ENCODE measurements around the gene CLSTN2.

The CLSTN2 gene

DNA sequence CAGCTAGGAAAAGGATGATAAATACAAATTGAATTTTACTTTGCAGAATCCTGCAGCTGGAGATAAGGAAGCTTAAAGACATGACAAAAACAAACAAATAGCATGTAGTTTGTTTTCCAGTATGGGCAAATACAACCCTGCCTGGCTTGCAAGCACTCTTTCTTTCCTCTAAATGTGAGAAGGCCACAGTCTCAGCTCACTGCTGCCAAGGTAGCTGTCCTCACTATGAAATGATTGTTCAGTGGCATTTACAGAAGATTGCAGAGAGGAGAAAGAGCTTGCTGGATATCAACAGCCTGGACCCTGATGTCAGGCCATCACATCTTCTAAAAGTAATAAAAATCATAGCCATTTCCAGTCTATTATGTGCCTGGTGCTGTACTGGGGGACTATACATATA is 262.0 kb downstream of the CLSTN2 start:
- Histone ChIP-seq H3K27ac (replicated peaks; ENCODE audit: low read length) (no peak overlapping the region), H2AFZ (ENCODE audit: low read length) (no peak overlapping the region), H2BK15ac (ENCODE audit: low read length) (no peak overlapping the region), H3K23ac (ENCODE audit: low read depth, low read length, poor library complexity) (no peak overlapping the region), H2BK5ac (ENCODE audit: low read length) (no peak overlapping the region), H3K4me2 (ENCODE audit: insufficient read depth, low read length, poor library complexity, severe bottlenecking) (no peak overlapping the region), H3K79me1 (ENCODE audit: low read depth, low read length) (no peaks in the 10 kb centered on the region), H3K9ac (ENCODE audit: low read depth, low read length, poor library complexity) (no peak overlapping the region), H3K9me3 (replicated peaks in 1 of 2; ENCODE audit: control insufficient read depth in 2 of 2, insufficient read depth in 1 of 2, low read depth in 1 of 2, low read length in 2 of 2) (peaks cover 0 to 1% of the 10 kb centered on the region in 2 donors), H4K91ac (ENCODE audit: low read depth, low read length, poor library complexity) (no peak overlapping the region), H2BK12ac (ENCODE audit: low read length) (no peak overlapping the region), H3K27me3 (ENCODE audit: control insufficient read depth in 3 of 3, insufficient read depth in 3 of 3, low read depth in 1 of 3, low read length in 3 of 3) (peaks cover 0 to 6% (median 2%) of the 10 kb centered on the region in 3 experiments), H3K18ac (ENCODE audit: low read length) (no peak overlapping the region), H3K14ac (ENCODE audit: low read length) (no peak overlapping the region), H2AK5ac (ENCODE audit: low read depth, low read length) (no peak overlapping the region), H3K4me1 (ENCODE audit: control insufficient read depth in 2 of 2, insufficient read depth in 1 of 2, low read depth in 1 of 2, low read length in 2 of 2) (no peaks in the 10 kb centered on the region), H4K8ac (ENCODE audit: low read depth, low read length) (no peak overlapping the region), H2BK120ac (ENCODE audit: low read depth, low read length) (no peak overlapping the region), H3K4ac (ENCODE audit: low read length) (no peak overlapping the region), H3K4me3 (ENCODE audit: low read length in 2 of 2) (no peak overlapping the region), H3K36me3 (replicated peaks in 1 of 2; ENCODE audit: control insufficient read depth in 2 of 2, insufficient read depth in 2 of 2, low read length in 2 of 2) (no peaks in the 10 kb centered on the region)
- no peak for DNase-seq (ENCODE audit: low spot score)

DNA sequence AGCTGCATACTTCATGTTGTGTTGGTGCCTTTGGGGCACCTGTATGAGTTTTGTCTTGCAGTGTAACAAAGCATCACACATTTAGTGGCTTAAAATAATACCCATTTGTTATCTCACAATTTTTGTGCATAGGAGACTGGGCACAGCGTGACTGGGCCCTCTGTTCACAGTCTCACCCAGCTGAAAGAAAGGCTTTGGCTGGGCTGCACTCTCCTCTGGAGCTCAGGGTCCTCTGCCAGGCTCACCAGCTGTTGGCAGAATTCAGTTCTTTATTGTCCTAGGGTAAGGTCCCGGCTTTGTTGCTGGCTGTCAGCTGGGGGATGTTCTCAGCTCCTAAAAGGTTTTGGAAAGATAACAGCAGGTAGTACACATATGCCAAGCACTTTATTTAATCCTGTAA is 263.3 kb downstream of the CLSTN2 start:
- no peak overlapping the region for H3K27ac ChIP-seq (replicated peaks; ENCODE audit: low read length)
- H3K4me2 ChIP-seq (ENCODE audit: insufficient read depth, low read length, poor library complexity, severe bottlenecking): no peak overlapping the region
- no peak overlapping the region for H2AFZ ChIP-seq (ENCODE audit: low read length)
- peaks cover 0 to 18% (median 2%) of the 10 kb centered on the region in 3 experiments for H3K27me3 ChIP-seq (ENCODE audit: control insufficient read depth in 3 of 3, insufficient read depth in 3 of 3, low read depth in 1 of 3, low read length in 3 of 3)
- H2BK120ac ChIP-seq (ENCODE audit: low read depth, low read length): no peak overlapping the region
- H2BK12ac ChIP-seq (ENCODE audit: low read length): no peak overlapping the region
- no peak overlapping the region for H3K14ac ChIP-seq (ENCODE audit: low read length)
- no peak overlapping the region for H3K9ac ChIP-seq (ENCODE audit: low read depth, low read length, poor library complexity)
- no peak overlapping the region for H3K4me3 ChIP-seq (ENCODE audit: low read length in 2 of 2)
- no CpG with 5 or more reads among the region's 2 CpGs for WGBS, 2 donors (ENCODE audit: extremely low coverage in 2 of 2, insufficient read length in 2 of 2, insufficient replicate concordance in 1 of 2)
- no peak overlapping the region for H2AK5ac ChIP-seq (ENCODE audit: low read depth, low read length)
- H3K9me3 ChIP-seq (replicated peaks in 1 of 2; ENCODE audit: control insufficient read depth in 2 of 2, insufficient read depth in 1 of 2, low read depth in 1 of 2, low read length in 2 of 2): peaks cover 0 to 1% of the 10 kb centered on the region in 2 donors
- H3K79me1 ChIP-seq (ENCODE audit: low read depth, low read length): no peaks in the 10 kb centered on the region
- no peak overlapping the region for H4K8ac ChIP-seq (ENCODE audit: low read depth, low read length)
- no peak overlapping the region for H2BK5ac ChIP-seq (ENCODE audit: low read length)
- no peak for DNase-seq (ENCODE audit: low spot score)
- no peaks in the 10 kb centered on the region for H3K36me3 ChIP-seq (replicated peaks in 1 of 2; ENCODE audit: control insufficient read depth in 2 of 2, insufficient read depth in 2 of 2, low read length in 2 of 2)
- H3K18ac ChIP-seq (ENCODE audit: low read length): no peak overlapping the region
- no peak overlapping the region for H4K91ac ChIP-seq (ENCODE audit: low read depth, low read length, poor library complexity)
- no peak overlapping the region for H2BK15ac ChIP-seq (ENCODE audit: low read length)
- H3K4me1 ChIP-seq (ENCODE audit: control insufficient read depth in 2 of 2, insufficient read depth in 1 of 2, low read depth in 1 of 2, low read length in 2 of 2): peaks cover 0 to 2% of the 10 kb centered on the region in 2 donors
- no peak overlapping the region for H3K23ac ChIP-seq (ENCODE audit: low read depth, low read length, poor library complexity)
- H3K4ac ChIP-seq (ENCODE audit: low read length): no peak overlapping the region

DNA sequence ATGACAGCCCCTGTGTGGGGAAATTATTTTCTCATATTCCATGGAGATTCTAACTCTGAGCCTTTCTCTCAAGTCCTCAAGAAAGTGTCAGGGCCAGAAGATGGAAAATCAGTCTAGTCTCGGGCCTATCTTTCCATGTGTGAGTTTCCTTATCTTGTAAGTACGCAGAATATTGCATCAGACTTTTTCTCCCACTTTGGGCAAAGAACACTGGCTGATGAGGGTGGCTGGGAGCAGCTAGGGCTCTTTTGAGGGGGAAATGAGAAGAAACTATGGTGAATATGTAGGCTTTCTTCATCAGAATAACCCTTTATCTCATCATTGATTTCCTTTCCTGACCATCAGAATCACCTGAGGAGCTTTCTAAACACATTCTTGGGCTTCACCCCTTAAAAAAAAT is 264.0 kb downstream of the CLSTN2 start:
- Histone ChIP-seq H3K4me3 (ENCODE audit: low read length in 2 of 2) (no peak overlapping the region), H2BK12ac (ENCODE audit: low read length) (no peak overlapping the region), H4K91ac (ENCODE audit: low read depth, low read length, poor library complexity) (no peak overlapping the region), H3K4ac (ENCODE audit: low read length) (no peak overlapping the region), H3K23ac (ENCODE audit: low read depth, low read length, poor library complexity) (no peak overlapping the region), H2BK120ac (ENCODE audit: low read depth, low read length) (no peak overlapping the region), H3K4me1 (ENCODE audit: control insufficient read depth in 2 of 2, insufficient read depth in 1 of 2, low read depth in 1 of 2, low read length in 2 of 2) (peaks cover 0 to 6% of the 10 kb centered on the region in 2 donors), H2AFZ (ENCODE audit: low read length) (no peak overlapping the region), H2AK5ac (ENCODE audit: low read depth, low read length) (no peak overlapping the region), H3K4me2 (ENCODE audit: insufficient read depth, low read length, poor library complexity, severe bottlenecking) (no peak overlapping the region), H3K27me3 (ENCODE audit: control insufficient read depth in 3 of 3, insufficient read depth in 3 of 3, low read depth in 1 of 3, low read length in 3 of 3) (peaks cover 0 to 20% (median 2%) of the 10 kb centered on the region in 3 experiments), H2BK5ac (ENCODE audit: low read length) (no peak overlapping the region), H3K14ac (ENCODE audit: low read length) (no peak overlapping the region), H3K79me1 (ENCODE audit: low read depth, low read length) (no peaks in the 10 kb centered on the region), H4K8ac (ENCODE audit: low read depth, low read length) (no peak overlapping the region), H3K9me3 (replicated peaks in 1 of 2; ENCODE audit: control insufficient read depth in 2 of 2, insufficient read depth in 1 of 2, low read depth in 1 of 2, low read length in 2 of 2) (peaks cover 0 to 1% of the 10 kb centered on the region in 2 donors), H2BK15ac (ENCODE audit: low read length) (no peak overlapping the region), H3K27ac (replicated peaks; ENCODE audit: low read length) (no peak overlapping the region), H3K18ac (ENCODE audit: low read length) (no peak overlapping the region), H3K9ac (ENCODE audit: low read depth, low read length, poor library complexity) (no peak overlapping the region), H3K36me3 (replicated peaks in 1 of 2; ENCODE audit: control insufficient read depth in 2 of 2, insufficient read depth in 2 of 2, low read length in 2 of 2) (no peaks in the 10 kb centered on the region)
- WGBS, 2 donors (ENCODE audit: extremely low coverage in 2 of 2, insufficient read length in 2 of 2, insufficient replicate concordance in 1 of 2): no CpG with 5 or more reads among the region's 2 CpGs
- no peak for DNase-seq (ENCODE audit: low spot score)

DNA sequence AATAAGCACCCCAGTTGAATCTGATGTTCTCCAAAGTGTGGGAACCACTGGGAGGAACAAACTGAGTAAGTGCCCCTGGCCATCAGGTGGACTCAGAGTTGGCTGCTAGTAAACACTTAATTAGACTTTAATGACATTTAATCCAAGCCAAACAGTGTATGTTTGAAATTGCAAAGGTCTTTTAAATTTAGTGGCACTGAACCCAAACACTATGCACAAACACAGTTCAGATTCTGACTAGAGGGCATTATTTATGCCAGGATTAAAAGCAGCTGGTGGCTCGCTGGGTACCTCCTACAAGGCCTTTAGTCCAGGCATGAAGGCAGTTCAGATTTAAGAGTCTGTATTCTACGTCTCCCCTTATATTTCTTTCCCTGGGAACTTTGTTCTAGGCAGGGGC is 264.8 kb downstream of the CLSTN2 start:
- H2AFZ ChIP-seq (ENCODE audit: low read length): no peak overlapping the region
- H3K36me3 ChIP-seq (replicated peaks in 1 of 2; ENCODE audit: control insufficient read depth in 2 of 2, insufficient read depth in 2 of 2, low read length in 2 of 2): no peaks in the 10 kb centered on the region
- H3K23ac ChIP-seq (ENCODE audit: low read depth, low read length, poor library complexity): no peak overlapping the region
- H3K14ac ChIP-seq (ENCODE audit: low read length): no peak overlapping the region
- H4K91ac ChIP-seq (ENCODE audit: low read depth, low read length, poor library complexity): no peak overlapping the region
- H3K9me3 ChIP-seq (replicated peaks in 1 of 2; ENCODE audit: control insufficient read depth in 2 of 2, insufficient read depth in 1 of 2, low read depth in 1 of 2, low read length in 2 of 2): no peaks in the 10 kb centered on the region
- H3K27ac ChIP-seq (replicated peaks; ENCODE audit: low read length): no peak overlapping the region
- H3K4ac ChIP-seq (ENCODE audit: low read length): no peak overlapping the region
- no peak overlapping the region for H2BK5ac ChIP-seq (ENCODE audit: low read length)
- no peak overlapping the region for H4K8ac ChIP-seq (ENCODE audit: low read depth, low read length)
- no peak for DNase-seq (ENCODE audit: low spot score)
- no peak overlapping the region for H3K9ac ChIP-seq (ENCODE audit: low read depth, low read length, poor library complexity)
- H3K18ac ChIP-seq (ENCODE audit: low read length): no peak overlapping the region
- peaks cover 0 to 6% of the 10 kb centered on the region in 2 donors for H3K4me1 ChIP-seq (ENCODE audit: control insufficient read depth in 2 of 2, insufficient read depth in 1 of 2, low read depth in 1 of 2, low read length in 2 of 2)
- H2BK120ac ChIP-seq (ENCODE audit: low read depth, low read length): no peak overlapping the region
- no CpG with 5 or more reads among the region's 2 CpGs for WGBS, 2 donors (ENCODE audit: extremely low coverage in 2 of 2, insufficient read length in 2 of 2, insufficient replicate concordance in 1 of 2)
- H2AK5ac ChIP-seq (ENCODE audit: low read depth, low read length): no peak overlapping the region
- no peak overlapping the region for H2BK15ac ChIP-seq (ENCODE audit: low read length)
- no peak overlapping the region for H3K4me2 ChIP-seq (ENCODE audit: insufficient read depth, low read length, poor library complexity, severe bottlenecking)
- no peak overlapping the region for H2BK12ac ChIP-seq (ENCODE audit: low read length)
- peaks cover 4 to 28% (median 7%) of the 10 kb centered on the region in 3 experiments for H3K27me3 ChIP-seq (ENCODE audit: control insufficient read depth in 3 of 3, insufficient read depth in 3 of 3, low read depth in 1 of 3, low read length in 3 of 3)
- no peaks in the 10 kb centered on the region for H3K79me1 ChIP-seq (ENCODE audit: low read depth, low read length)
- H3K4me3 ChIP-seq (ENCODE audit: low read length in 2 of 2): no peak overlapping the region

All from neuronal stem cell (in vitro differentiated cells).